NCI-H345 treated with DMSO at 0.1 percent for 48 hours (cell line): Measurements from ENCODE around the gene FBXO11.

Source experiments
- DNase-seq: peaks from one replicate; lab custom pipeline; 2025; ENCODE audit not compliant: unreplicated experiment; lab: John Stamatoyannopoulos, UW

FBXO11 gene

GRCh38 chr2:47798631-47799030, 107.7 kb downstream of the FBXO11 start:
- no peak for DNase-seq

- no peak for DNase-seq
Observed at GRCh38 chr2:47796090-47796697, 110.1 kb downstream of the FBXO11 start.

DNA sequence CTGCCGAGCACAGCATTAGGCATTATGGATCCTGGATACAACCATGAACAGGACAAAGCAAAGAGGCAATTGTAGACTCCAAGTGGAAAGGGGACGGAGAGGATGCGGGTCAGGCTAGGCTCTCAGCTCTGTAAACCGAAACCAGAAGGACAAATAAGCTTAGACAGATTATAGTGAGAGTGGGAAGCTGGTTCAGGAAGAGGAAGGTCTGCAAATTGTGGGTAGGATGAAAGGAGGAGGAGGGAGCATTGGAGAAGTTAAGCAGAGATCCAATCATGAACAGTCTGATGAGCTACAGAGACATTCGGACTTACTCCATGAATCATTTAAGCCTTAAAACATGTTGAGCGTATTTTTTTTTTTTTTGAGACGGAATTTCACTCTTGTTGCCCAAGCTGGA, 120.3 kb downstream of the FBXO11 start:
- DNase-seq = no peak

DNA sequence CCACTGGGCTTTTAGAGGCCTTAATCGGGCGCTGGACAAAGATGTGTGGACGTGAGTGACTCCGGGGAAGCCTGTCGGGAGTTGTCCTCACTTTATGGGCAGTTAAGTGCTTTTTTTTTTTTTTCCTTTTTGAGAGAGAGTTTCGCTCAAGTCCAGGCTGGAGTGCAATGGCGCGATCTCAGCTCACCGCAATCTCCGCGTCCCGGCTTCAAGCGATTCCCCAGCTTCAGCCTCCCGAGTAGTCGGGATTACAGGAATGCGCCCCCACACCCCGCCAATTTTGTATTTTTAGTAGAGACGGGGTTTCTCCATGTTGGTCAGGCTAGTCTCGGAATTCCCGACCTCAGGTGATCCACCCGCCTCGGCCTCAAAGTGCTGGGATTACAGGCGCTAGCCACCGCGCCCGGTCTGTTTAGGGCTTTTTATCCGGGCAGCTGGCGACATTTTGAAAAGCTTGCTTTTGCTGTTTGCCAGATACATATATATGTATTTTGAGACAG, 121.9 kb downstream of the FBXO11 start:
- no peak for DNase-seq

DNA sequence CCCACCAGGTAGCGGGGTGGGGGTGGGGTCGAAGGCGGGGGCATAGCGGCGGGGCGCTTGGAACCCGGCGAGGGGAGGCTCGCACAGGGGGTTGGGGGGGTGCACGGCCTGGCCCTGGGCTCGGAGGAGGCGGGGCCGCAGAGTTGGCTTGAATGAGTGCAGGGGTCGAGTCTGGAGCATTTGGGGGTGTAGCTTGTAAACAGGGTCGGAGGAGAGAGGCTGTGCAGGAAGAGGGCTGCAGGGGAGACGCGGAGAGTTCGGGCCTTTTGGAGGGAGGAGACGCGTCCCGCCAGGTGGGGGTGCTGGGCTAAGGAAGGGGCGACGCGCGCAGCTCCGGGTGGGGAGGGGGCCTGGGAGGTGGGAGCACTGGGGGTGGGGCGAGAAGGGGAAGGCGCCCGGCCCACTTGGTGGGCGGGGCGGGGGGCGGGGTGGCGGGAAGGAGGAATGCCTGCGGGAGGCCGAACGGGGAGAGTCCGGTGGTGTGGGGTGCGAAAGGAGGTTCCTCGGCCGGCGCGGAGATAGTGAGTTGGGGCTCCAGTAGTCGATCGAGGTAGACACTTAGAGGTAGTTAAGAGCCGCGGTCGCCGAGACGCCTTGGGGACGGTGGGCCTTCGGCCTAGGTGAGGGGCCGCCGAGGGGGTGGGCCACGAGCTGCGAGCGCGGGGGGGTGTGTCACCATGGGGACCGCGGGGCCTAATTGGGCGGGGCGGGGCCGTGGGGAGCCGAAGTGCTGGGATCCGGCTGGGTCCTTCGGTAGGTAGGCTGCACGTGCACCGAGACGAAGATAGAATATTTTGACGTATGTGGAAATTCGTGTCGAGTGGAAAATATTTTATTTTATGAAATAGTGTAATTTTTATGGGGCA, 122.6 kb downstream of the FBXO11 start:
- DNase-seq = peak; percentile 57

- DNase-seq = peak; percentile 73
Observed at GRCh38 chr2:47782671-47783485, 123.4 kb downstream of the FBXO11 start, which contains the start of gene MSH6. MSH6 (plus strand) TSS chr2:47783145; CDS start chr2:47783234, 89 bp downstream.

DNA sequence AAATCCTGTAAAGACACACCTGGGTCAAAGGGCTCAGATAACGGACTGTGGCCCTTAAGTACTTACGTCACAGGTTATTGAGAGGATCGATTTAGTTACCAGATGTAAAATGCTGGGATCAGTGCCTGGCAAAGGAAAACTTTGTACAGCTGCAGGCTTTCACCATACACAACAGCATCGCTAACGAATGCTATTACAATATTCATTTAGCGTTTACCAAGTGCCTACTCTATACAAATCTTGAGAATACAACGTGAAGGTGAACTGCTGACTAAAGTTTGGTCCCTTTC, 124.0 kb downstream of the FBXO11 start:
- peak; percentile 47 for DNase-seq

- no peak for DNase-seq
Observed at GRCh38 chr2:47779426-47779790, 126.9 kb downstream of the FBXO11 start.

DNA sequence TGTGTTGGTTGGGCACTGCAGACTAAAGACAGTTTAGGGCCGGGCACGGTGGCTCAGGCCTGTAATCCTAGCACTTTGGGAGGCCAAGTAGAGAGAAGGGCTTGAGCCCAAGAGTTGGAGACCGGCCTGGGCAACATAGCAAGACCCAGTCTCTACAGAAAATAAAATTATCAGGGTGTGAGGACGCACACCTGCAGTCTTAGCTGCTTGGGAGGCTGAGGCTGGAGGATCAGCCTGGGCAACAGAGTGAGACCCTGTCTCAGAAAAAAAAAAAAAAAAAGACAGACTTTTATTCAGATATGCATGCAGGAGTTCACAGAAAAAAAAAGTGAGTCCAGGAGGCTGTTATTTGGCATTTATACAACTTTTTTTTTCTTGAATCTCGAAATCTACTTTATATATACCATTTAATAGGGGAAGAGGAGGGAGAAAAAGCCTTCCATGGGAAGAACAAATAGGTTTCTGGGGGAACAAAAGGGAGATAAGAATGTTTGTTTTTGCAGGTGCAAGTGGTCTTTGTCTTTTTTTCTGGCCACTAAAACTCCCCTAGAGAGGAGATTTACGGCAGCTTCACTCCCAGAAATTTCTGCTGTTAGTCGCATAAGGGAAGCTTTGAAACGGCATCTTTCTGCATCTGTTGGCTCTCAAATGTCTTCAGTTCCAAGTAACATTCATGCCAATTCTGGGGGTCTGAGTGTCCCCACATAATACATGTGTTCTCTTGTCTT, 127.4 kb downstream of the FBXO11 start:
- DNase-seq = no peak

DNA sequence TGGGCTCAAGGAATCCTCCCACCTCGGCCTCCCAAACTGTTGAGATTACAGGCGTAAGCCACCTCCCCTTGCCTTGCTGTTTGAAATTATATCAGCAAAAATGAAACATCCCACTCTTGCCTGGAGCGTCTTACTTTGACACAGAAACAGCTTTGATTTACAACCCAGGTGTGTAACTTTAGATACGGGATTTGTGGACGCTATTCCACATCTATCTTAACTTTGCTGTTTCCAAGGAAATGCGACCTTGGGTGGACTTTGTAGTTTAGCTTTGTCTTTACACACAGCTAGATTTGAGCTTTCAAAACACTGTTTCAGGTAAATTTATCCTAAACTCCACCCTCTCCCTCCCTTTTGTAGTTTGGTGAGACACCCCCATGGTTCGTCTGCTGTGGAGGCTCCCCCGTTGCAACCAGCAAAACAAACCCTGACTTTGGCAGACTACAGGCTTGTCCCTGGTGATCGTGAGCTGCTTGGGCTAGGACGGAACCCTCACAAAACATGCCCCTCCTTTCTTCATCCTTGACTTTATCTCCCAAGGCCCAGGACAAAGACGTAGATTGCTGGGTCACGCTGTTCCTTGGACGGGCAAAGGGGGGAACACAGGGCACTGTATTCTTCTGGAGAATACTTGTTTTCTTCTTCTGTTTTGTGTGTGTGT, 128.9 kb downstream of the FBXO11 start:
- no peak for DNase-seq

DNA sequence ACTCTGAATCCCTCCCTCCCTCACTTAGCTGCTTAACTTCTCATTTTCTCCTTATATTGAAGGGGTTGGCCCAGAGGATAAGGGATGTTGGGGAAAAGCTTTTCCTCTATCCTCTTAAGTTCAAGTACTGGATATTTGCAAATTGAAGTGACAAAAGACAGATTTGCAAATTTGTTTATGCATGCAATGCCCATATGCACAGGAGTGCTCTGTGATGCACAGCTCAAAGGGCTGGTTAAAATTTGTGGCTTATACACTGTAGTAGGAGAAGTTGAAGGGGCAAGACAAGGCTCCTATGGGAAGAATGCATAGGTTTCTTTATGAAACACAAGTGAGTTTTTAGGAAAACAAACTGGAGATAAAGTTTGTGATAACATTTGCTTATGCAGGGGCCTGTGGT, 131.7 kb downstream of the FBXO11 start:
- no peak for DNase-seq

DNA sequence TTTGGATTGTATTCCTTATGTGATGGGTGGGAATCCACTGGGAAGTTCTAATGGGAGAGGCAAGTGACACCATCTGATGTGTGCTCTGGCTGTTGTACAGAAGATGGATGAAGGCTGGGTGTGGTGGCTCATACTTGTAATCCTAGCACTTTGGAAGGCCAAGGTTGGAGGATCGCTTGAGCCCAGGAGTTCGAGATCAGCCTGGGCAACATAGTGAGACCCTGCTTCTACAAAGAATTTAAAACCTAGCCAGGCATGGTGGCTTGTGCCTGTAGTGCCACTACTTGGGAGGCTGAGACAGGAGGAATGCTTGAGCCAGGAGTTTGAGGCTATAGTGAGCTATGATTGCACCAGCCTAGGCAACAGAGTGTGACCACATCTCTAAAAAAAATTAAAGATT, 134.0 kb downstream of the FBXO11 start:
- DNase-seq = no peak

DNA sequence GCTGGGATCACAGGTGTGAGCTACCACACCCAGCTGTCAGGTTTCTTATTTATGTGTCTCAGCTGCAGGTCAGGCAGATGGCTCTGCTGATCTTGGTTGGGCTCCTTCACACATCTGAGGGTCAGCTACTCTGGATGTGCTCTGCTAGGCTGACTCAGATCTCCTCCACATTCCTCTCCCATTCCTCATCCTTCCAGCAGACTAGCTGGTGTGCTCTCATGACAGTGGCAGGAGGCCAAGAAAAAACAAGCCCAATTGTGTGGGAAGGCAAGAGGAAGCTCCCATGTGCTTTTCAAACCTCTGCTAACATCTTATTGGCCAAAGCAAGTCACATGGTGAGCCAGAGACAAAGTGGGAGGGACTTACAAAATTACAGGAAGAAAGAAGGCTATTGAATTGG, 135.1 kb downstream of the FBXO11 start:
- DNase-seq = no peak

GRCh38 chr2:47769318-47769717, 137.0 kb downstream of the FBXO11 start:
- no peak for DNase-seq

DNA sequence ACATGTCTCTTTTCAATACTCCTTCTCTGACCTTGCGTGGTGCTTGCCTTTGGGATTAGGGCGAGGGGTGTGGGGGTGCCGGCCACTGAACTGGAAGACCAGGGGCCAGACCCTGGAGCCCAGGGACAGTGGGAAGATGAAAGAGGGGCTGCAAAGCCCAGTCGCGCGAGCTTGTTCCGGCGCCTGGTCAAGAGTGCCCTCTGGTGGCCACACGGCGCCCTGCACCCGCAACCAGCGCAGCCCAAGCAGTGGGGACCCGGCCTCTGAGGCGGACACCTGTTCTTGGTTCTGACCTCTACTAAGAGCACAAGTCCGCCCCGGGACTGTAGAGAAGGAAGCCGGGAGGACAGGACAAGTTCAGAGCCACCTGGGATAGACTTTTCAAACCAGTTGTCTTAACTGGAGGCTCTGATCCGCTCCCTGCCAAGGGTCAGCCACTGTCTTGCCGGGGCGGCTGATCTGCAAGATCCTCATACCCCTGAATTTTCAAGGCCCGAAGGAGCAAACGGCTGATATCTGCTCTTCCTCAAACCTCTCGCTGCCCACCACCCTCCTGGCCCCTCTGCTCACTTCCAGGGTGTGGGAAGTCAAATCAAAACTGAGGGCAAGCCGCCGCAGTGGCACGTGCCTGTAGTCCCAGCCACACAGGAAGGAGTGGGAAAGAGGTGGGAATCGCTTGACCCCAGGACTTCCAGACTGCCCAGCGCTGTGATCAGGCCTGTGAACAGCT, 138.3 kb downstream of the FBXO11 start:
- DNase-seq = peak; percentile 22

DNA sequence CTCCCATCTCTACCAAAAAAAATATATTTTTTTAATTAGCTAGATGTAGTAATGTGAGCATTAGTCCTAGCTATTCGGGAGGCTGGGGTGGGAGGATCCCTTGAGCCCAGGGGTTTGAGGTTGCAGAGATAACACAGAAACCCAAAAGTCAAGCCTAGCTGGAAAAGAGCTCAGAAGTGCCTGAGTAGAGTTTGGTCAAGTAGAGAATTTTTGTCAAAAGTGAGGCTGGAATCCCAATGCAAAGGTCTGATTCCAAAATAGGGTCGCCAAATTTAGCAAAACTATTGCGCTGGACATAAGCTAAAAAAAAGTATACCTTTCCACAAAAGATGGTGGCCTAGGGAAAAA, 138.8 kb downstream of the FBXO11 start:
- no peak for DNase-seq

- DNase-seq = no peak
Observed at GRCh38 chr2:47751856-47752414, 154.4 kb downstream of the FBXO11 start.

GRCh38 chr2:47747878-47748277, 158.4 kb downstream of the FBXO11 start:
- no peak for DNase-seq

DNA sequence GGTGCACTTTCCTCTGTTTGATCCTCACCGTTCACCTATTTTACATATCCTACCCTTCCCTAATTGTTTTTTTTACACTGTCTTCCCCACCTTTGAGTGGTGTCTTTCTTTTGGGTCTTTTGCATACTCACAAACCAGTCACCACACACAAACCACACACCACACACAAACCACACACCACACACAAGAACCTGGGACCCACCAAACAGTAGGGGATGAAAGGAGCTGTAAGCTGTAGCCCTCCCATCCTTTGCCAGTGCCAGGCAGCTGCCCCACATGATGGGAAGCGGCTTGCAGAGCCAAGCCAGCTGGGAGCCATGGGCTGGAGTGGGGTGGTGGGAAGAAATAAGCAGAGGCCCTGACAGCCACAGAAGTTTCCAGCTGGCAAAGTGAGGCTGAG, 162.2 kb downstream of the FBXO11 start:
- DNase-seq = no peak

GRCh38 chr2:47741637-47742036, 164.7 kb downstream of the FBXO11 start:
- no peak for DNase-seq
